ENCODE results near the gene CASP4.

CASP4 gene

GRCh38 chr11:104905271-104905670 lies 63.1 kb downstream of the CASP4 start:
- Histone ChIP-seq H3K36me3 (ENCODE audit: insufficient read depth, low read length) (no peaks in the 10 kb centered on the region), H3K79me2 (ENCODE audit: insufficient read depth, low read length) (no peaks in the 10 kb centered on the region), H3F3A (ENCODE audit: low read depth) (no peaks in the 10 kb centered on the region), H3K4me2 (ENCODE audit: low read depth, low read length, poor library complexity, severe bottlenecking) (no peak overlapping the region), H3K9ac (ENCODE audit: low read depth, low read length, poor library complexity, severe bottlenecking) (no peak overlapping the region), H2AFZ (ENCODE audit: low read length) (no peak overlapping the region), H3K9me2 (replicated peaks; ENCODE audit: low read depth, low read length) (no peaks in the 10 kb centered on the region), H4K20me1 (ENCODE audit: insufficient read depth, low read length, poor library complexity, severe bottlenecking) (no peaks in the 10 kb centered on the region), H3K27me3 (ENCODE audit: insufficient read depth, low read length, poor library complexity, severe bottlenecking) (no peaks in the 10 kb centered on the region), H3K9me3 (ENCODE audit: insufficient read depth, low read depth, low read length) (no peaks in the 10 kb centered on the region), H3K4me1 (ENCODE audit: insufficient read depth, low read length, poor library complexity, severe bottlenecking) (peaks cover 3% of the 10 kb centered on the region), H3K4me3 (ENCODE audit: low read length, poor library complexity, severe bottlenecking) (no peak overlapping the region)
- TF ChIP-seq CTCF (conservative IDR thresholded peaks at IDR 0.05; ENCODE audit: low read length) (peak; percentile 52), EZH2phosphoT487 (IDR thresholded peaks at IDR 0.05; ENCODE audit: borderline replicate concordance) (no peak)

GRCh38 chr11:104899226-104899625 lies 69.1 kb downstream of the CASP4 start:
- no peak overlapping the region for H2AFZ ChIP-seq (ENCODE audit: low read length)
- no peaks in the 10 kb centered on the region for H3K79me2 ChIP-seq (ENCODE audit: insufficient read depth, low read length)
- no peaks in the 10 kb centered on the region for H3K36me3 ChIP-seq (ENCODE audit: insufficient read depth, low read length)

GRCh38 chr11:104898685-104899013 lies 69.7 kb downstream of the CASP4 start:
- no peak overlapping the region for H3K9ac ChIP-seq (ENCODE audit: low read depth, low read length, poor library complexity, severe bottlenecking)
- no peaks in the 10 kb centered on the region for H3K9me3 ChIP-seq (ENCODE audit: insufficient read depth, low read depth, low read length)
- TF ChIP-seq CTCF (conservative IDR thresholded peaks at IDR 0.05; ENCODE audit: low read length) (no peak), EZH2phosphoT487 (IDR thresholded peaks at IDR 0.05; ENCODE audit: borderline replicate concordance) (no peak)
- no peaks in the 10 kb centered on the region for H3K27me3 ChIP-seq (ENCODE audit: insufficient read depth, low read length, poor library complexity, severe bottlenecking)
- H3F3A ChIP-seq (ENCODE audit: low read depth) = no peaks in the 10 kb centered on the region
- no peak overlapping the region for H3K4me2 ChIP-seq (ENCODE audit: low read depth, low read length, poor library complexity, severe bottlenecking)
- no peak overlapping the region for H3K4me3 ChIP-seq (ENCODE audit: low read length, poor library complexity, severe bottlenecking)
- no peaks in the 10 kb centered on the region for H4K20me1 ChIP-seq (ENCODE audit: insufficient read depth, low read length, poor library complexity, severe bottlenecking)
- no peaks in the 10 kb centered on the region for H3K36me3 ChIP-seq (ENCODE audit: insufficient read depth, low read length)
- H2AFZ ChIP-seq (ENCODE audit: low read length) = peak overlapping the region; percentile 26; the same call in 1 of the 2 replicates
- peaks cover 8% of the 10 kb centered on the region for H3K4me1 ChIP-seq (ENCODE audit: insufficient read depth, low read length, poor library complexity, severe bottlenecking)
- no peaks in the 10 kb centered on the region for H3K9me2 ChIP-seq (replicated peaks; ENCODE audit: low read depth, low read length)
- no peaks in the 10 kb centered on the region for H3K79me2 ChIP-seq (ENCODE audit: insufficient read depth, low read length)

More at GRCh38 chr11:104899226-104899625, 69.1 kb downstream of the CASP4 start:
- Histone ChIP-seq H3K9ac (ENCODE audit: low read depth, low read length, poor library complexity, severe bottlenecking) (no peak overlapping the region), H3F3A (ENCODE audit: low read depth) (no peaks in the 10 kb centered on the region), H3K4me1 (ENCODE audit: insufficient read depth, low read length, poor library complexity, severe bottlenecking) (peaks cover 8% of the 10 kb centered on the region), H3K9me2 (replicated peaks; ENCODE audit: low read depth, low read length) (no peaks in the 10 kb centered on the region), H3K27me3 (ENCODE audit: insufficient read depth, low read length, poor library complexity, severe bottlenecking) (no peaks in the 10 kb centered on the region), H4K20me1 (ENCODE audit: insufficient read depth, low read length, poor library complexity, severe bottlenecking) (no peaks in the 10 kb centered on the region), H3K4me2 (ENCODE audit: low read depth, low read length, poor library complexity, severe bottlenecking) (no peak overlapping the region), H3K4me3 (ENCODE audit: low read length, poor library complexity, severe bottlenecking) (no peak overlapping the region), H3K9me3 (ENCODE audit: insufficient read depth, low read depth, low read length) (no peaks in the 10 kb centered on the region)
- TF ChIP-seq CTCF (conservative IDR thresholded peaks at IDR 0.05; ENCODE audit: low read length) (no peak), EZH2phosphoT487 (IDR thresholded peaks at IDR 0.05; ENCODE audit: borderline replicate concordance) (no peak)

Measured in Loucy (cell line).